Adrenal gland (tissue), 5 donors: ENCODE results near the gene TIRAP.

ENCODE experiments used
- POLR2A ChIP-seq, 2 donors: fragments of 450-650 bp; IDR thresholded peaks; one replicate each; pipeline ENCODE4 v1.6.1; 2017; ENCODE audit warnings: antibody characterized with exemption in 2 of 2, mild to moderate bottlenecking in 2 of 2, moderate library complexity in 1 of 2
- TF ChIP-seq, protein P1 (sequence below), 6 experiments: fragments of 450-650 bp in 4 of 6; fragments of 200-600 bp in 2 of 6; sonication (generic) in 1 of 6; IDR thresholded peaks; 1 replicate in 5 of 6; 2 replicates in 1 of 6; pipeline versions ENCODE4 v1.5.1 to v1.8.0; 2016 to 2021; ENCODE audit warnings: antibody characterized with exemption in 6 of 6, mild to moderate bottlenecking in 2 of 6, moderate library complexity in 1 of 6
- donor health status: DM: no; HTN: no; CAD: no.

DNA sequence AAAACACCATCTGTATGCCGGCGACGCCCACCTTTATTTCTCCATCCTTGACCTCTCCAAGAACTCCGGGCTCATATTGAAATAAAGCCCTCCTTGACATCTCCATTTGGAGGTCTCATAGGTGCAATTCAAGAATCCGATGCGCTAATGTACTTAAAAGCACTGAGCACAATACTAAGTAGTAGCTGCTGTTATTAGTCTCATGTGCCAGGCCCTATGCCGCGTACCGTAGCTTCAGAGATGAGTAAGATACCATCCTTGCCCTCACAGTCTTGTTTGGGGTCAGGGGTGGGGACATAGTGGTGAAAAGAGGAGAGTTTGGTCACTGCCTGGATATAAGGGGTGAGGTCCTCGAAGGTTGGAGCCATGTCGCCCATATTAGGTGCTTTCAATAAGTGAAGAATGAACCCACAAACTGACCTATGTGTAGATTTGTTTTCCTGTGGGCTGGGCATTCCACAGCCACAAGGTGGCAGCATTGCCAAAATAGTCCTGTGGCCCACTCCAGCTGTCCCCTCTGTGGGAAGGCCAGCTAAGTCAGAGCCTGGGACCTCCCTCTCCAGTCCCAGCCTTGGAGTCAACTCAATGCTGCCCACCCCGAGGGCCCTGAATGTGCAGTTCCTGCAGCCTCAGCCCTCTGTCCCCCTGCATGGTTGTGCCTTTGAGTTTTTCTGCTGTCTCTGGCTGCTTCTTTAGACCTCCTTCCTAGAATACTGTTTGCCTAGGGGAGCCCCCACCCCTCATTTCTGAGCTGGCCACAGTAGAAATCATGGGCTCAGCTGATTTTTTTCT lies 27.5 kb downstream of the TIRAP start:
- TF ChIP-seq, protein P1, sequence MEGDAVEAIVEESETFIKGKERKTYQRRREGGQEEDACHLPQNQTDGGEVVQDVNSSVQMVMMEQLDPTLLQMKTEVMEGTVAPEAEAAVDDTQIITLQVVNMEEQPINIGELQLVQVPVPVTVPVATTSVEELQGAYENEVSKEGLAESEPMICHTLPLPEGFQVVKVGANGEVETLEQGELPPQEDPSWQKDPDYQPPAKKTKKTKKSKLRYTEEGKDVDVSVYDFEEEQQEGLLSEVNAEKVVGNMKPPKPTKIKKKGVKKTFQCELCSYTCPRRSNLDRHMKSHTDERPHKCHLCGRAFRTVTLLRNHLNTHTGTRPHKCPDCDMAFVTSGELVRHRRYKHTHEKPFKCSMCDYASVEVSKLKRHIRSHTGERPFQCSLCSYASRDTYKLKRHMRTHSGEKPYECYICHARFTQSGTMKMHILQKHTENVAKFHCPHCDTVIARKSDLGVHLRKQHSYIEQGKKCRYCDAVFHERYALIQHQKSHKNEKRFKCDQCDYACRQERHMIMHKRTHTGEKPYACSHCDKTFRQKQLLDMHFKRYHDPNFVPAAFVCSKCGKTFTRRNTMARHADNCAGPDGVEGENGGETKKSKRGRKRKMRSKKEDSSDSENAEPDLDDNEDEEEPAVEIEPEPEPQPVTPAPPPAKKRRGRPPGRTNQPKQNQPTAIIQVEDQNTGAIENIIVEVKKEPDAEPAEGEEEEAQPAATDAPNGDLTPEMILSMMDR (IDR thresholded peaks at IDR 0.05): peak; percentile 65 to 91 (median 88)
- no peak for TF ChIP-seq POLR2A (IDR thresholded peaks at IDR 0.05)
